Caco-2 (cell line): ENCODE measurements around the gene TNS3. TPM values are rescaled to one million over a fixed set of nuclear protein-coding genes. Genes with fewer than 3 reads are reported as not detected.
"Not testable (repeated sequence)": the region's sequence is repeated elsewhere in the genome, so short reads cannot be mapped to it uniquely, and the experiment has no call there.

Experiments
- BruUV-seq: library from RNA; stranded (reverse); fragments of 400-500 nt; replicated peaks from 2 replicates; lab custom pipeline; 2021; lab: Mats Ljungman, UMichigan
- CTCF ChIA-PET: fragments of 300-600 bp; sonication (Branson Sonifier 250); formaldehyde crosslinking; loops from one replicate; lab custom pipeline; 2022; ENCODE audit warnings: antibody characterized with exemption; lab: Charles Lee
- POLR2A ChIA-PET: fragments of 300-600 bp; sonication (Branson Sonifier 250); formaldehyde crosslinking; loops from one replicate; lab custom pipeline; 2022; ENCODE audit warnings: antibody characterized with exemption; lab: Charles Lee
- DNase-seq, 2 experiments: peaks; one replicate each; pipeline versions ENCODE4 v3.0.0 to v3.0.0-alpha.2; 2020 to 2022
- H3K27me3 ChIP-seq: replicated peaks from 2 replicates; pipeline ENCODE4 v1.6.0; 2011; ENCODE audit warnings: low read length; ENCODE audit not compliant: control insufficient read depth, insufficient read depth
- H3K36me3 ChIP-seq: 2 replicates; pipeline ENCODE4 v1.5.1; 2011; ENCODE audit warnings: low read length; ENCODE audit not compliant: control insufficient read depth, insufficient read depth
- H3K4me1 ChIP-seq: fragments of 250-450 bp; sonication (Bioruptor Pico); 2 replicates; pipeline ENCODE4 v1.5.1; 2020; ENCODE audit warnings: mild to moderate bottlenecking
- H3K4me3 ChIP-seq: 2 replicates; pipeline ENCODE4 v1.5.1; 2011; ENCODE audit warnings: low read depth, mild to moderate bottlenecking, control low read depth, low read length
- H3K9me3 ChIP-seq: fragments of 250-450 bp; sonication (Bioruptor Pico); 2 replicates; pipeline ENCODE4 v1.5.1; 2020; ENCODE audit warnings: mild to moderate bottlenecking, moderate library complexity
- H3K27ac Mint-ChIP-seq: one replicate; pipeline ENCODE4 v1.8.0; 2022; ENCODE audit warnings: mixed read lengths; ENCODE audit not compliant: unreplicated experiment
- H3K27me3 Mint-ChIP-seq: one replicate; pipeline ENCODE4 v1.8.0; 2022; ENCODE audit warnings: mixed read lengths; ENCODE audit not compliant: insufficient read depth, unreplicated experiment
- H3K36me3 Mint-ChIP-seq: one replicate; pipeline ENCODE4 v1.8.0; 2022; ENCODE audit warnings: mild to moderate bottlenecking, mixed read lengths; ENCODE audit not compliant: insufficient read depth, unreplicated experiment
- H3K4me1 Mint-ChIP-seq: one replicate; pipeline ENCODE4 v1.8.0; 2022; ENCODE audit warnings: low read depth, mixed read lengths; ENCODE audit not compliant: unreplicated experiment
- H3K4me3 Mint-ChIP-seq: one replicate; pipeline ENCODE4 v1.8.0; 2022; ENCODE audit warnings: mild to moderate bottlenecking, moderate library complexity, mixed read lengths; ENCODE audit not compliant: unreplicated experiment
- H3K9me3 Mint-ChIP-seq: one replicate; pipeline ENCODE4 v1.8.0; 2022; ENCODE audit warnings: mixed read lengths; ENCODE audit not compliant: unreplicated experiment
- CTCF ChIP-seq, 2 experiments: fragments of 200-600 bp in 1 of 2; IDR thresholded peaks; 1 replicate in 1 of 2; 2 replicates in 1 of 2; pipeline versions ENCODE4 v1.5.1 to v1.8.0; 2011 to 2022; ENCODE audit warnings: antibody characterized with exemption in 1 of 2, control low read depth in 1 of 2, inconsistent platforms in 1 of 2, low read depth in 1 of 2, low read length in 1 of 2, mild to moderate bottlenecking in 1 of 2, moderate library complexity in 1 of 2; ENCODE audit not compliant: insufficient read depth in 1 of 2, severe bottlenecking in 1 of 2, unreplicated experiment in 1 of 2
- intact Hi-C: fragments of 100-400 bp; cut with micrococcal nuclease; formaldehyde crosslinking; loops from one replicate; pipeline ENCODE4 v1.10.0; 2022; ENCODE audit not compliant: unreplicated experiment
- total RNA-seq: library from RNA; stranded (reverse); gene quantifications from 2 replicates; pipeline ENCODE4 v1.2.3, GENCODE V29; 2022

The TNS3 gene
- total RNA-seq, 1 experiment from 2014 or later, result 263 TPM

DNA sequence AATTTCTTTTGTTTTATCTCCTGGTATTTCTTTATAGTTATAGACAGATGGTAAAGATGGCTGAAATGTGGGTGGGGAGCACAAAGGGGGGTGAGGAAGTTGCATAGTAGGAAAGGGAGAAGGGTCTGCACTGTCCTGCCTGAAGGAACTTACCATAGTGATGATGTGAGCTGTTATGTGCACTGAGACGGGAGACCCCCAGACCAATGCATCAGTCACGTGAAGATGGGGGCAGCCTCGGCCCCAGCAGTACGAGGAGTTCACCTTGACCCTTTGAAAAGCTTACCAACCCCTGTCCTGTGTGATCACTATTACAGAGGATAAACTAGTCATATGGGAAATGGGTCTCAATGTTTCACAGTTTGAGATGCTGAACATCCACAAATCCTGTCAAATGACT is 316.3 kb downstream of the TNS3 start:
- intact Hi-C loops, result loop anchor here (1.0 to 10.0 kb wide), 10 partner anchors 28 to 845 kb away; no protein-coding TSS in a partner anchor
- H3K4me3 ChIP-seq, result no peak overlapping the region
- peaks cover 17% of the 10 kb centered on the region for H3K4me1 Mint-ChIP-seq
- H3K9me3 Mint-ChIP-seq, result no peaks in the 10 kb centered on the region
- no peak for TF ChIP-seq CTCF (IDR thresholded peaks at IDR 0.05; ENCODE audit: insufficient read depth in 1 of 2, low read depth in 1 of 2, low read length in 1 of 2, severe bottlenecking in 1 of 2, unreplicated experiment in 1 of 2)
- H3K36me3 ChIP-seq, result no peaks in the 10 kb centered on the region
- no peak overlapping the region for H3K4me3 Mint-ChIP-seq
- peaks cover 25% of the 10 kb centered on the region for H3K4me1 ChIP-seq
- DNase-seq, result peak in 1 of 2 experiments; percentile 13
- no TSS peak for BruUV-seq
- POLR2A ChIA-PET, result interaction anchor here (0.5 kb wide), 1 partner anchor 316 kb away, joined by 6 read pairs; no protein-coding TSS in a partner anchor
- H3K36me3 Mint-ChIP-seq, result peaks cover 6% of the 10 kb centered on the region
- H3K27ac Mint-ChIP-seq, result no peak overlapping the region
- no peaks in the 10 kb centered on the region for H3K27me3 Mint-ChIP-seq
- CTCF ChIA-PET, result interaction anchor here (1.0 to 1.7 kb wide), 29 partner anchors 9 to 845 kb away, joined by 3 to 19 read pairs (median 5); no protein-coding TSS in a partner anchor
- no peaks in the 10 kb centered on the region for H3K27me3 ChIP-seq
- no peaks in the 10 kb centered on the region for H3K9me3 ChIP-seq

GRCh38 chr7:47264021-47264651 is 317.8 kb downstream of the TNS3 start:
- Histone ChIP-seq H3K27me3 (no peaks in the 10 kb centered on the region), H3K4me1 (peaks cover 20% of the 10 kb centered on the region), H3K4me3 (no peak overlapping the region), H3K36me3 (no peaks in the 10 kb centered on the region), H3K9me3 (no peaks in the 10 kb centered on the region)
- Mint-ChIP-seq H3K27me3 (peaks cover 3% of the 10 kb centered on the region), H3K27ac (no peak overlapping the region), H3K4me1 (peaks cover 11% of the 10 kb centered on the region), H3K9me3 (no peaks in the 10 kb centered on the region), H3K36me3 (peaks cover 6% of the 10 kb centered on the region), H3K4me3 (no peak overlapping the region)
- POLR2A ChIA-PET, result no interaction called here
- BruUV-seq, result no TSS peak
- CTCF ChIA-PET, result interaction anchor here (1.9 kb wide), 1 partner anchor 10 kb away, joined by 6 read pairs; no protein-coding TSS in a partner anchor
- intact Hi-C loops, result loop anchor here (10.0 kb wide), 2 partner anchors 121 to 151 kb away; no protein-coding TSS in a partner anchor
- TF ChIP-seq CTCF (IDR thresholded peaks at IDR 0.05; ENCODE audit: insufficient read depth in 1 of 2, low read depth in 1 of 2, low read length in 1 of 2, severe bottlenecking in 1 of 2, unreplicated experiment in 1 of 2), result no peak
- peak in 1 of 2 experiments; percentile 17 for DNase-seq

GRCh38 chr7:47262881-47263280 is 319.0 kb downstream of the TNS3 start:
- TF ChIP-seq CTCF (IDR thresholded peaks at IDR 0.05; ENCODE audit: insufficient read depth in 1 of 2, low read depth in 1 of 2, low read length in 1 of 2, severe bottlenecking in 1 of 2, unreplicated experiment in 1 of 2), result no peak
- peak in 1 of 2 experiments; percentile 23 for DNase-seq
- Mint-ChIP-seq H3K4me1 (peaks cover 11% of the 10 kb centered on the region), H3K27ac (no peak overlapping the region), H3K27me3 (peaks cover 3% of the 10 kb centered on the region), H3K9me3 (no peaks in the 10 kb centered on the region), H3K36me3 (peaks cover 6% of the 10 kb centered on the region), H3K4me3 (no peak overlapping the region)
- ChIA-PET POLR2A (no interaction called here), CTCF (interaction anchor here (1.9 kb wide), 1 partner anchor 9 kb away, joined by 6 read pairs; no protein-coding TSS in a partner anchor)
- no TSS peak for BruUV-seq
- no peaks in the 10 kb centered on the region for H3K9me3 ChIP-seq
- intact Hi-C loops, result loop anchor here (10.0 kb wide), 2 partner anchors 122 to 152 kb away; no protein-coding TSS in a partner anchor
- peaks cover 13% of the 10 kb centered on the region for H3K4me1 ChIP-seq
- H3K36me3 ChIP-seq, result no peaks in the 10 kb centered on the region
- H3K27me3 ChIP-seq, result no peaks in the 10 kb centered on the region
- no peak overlapping the region for H3K4me3 ChIP-seq

DNA sequence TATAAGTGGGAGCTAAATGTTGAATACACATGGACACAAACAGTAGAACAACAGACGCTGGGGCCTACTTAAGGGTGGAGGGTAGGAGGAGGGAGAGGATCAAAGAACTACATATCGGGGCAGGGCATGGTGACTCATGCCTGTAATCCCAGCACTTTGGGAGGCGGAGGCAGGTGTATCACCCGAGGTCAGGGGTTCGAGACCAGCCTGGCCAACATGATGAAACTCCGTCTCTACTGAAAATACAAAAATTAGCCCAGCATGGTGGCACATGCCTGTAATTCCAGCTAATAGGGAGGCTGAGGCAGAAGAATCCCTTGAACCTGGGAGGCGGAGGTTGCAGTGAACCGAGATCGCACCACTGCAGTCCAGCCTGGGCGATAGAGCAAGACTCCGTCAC is 319.8 kb downstream of the TNS3 start:
- H3K4me3 ChIP-seq, CTCF ChIA-PET, H3K9me3 Mint-ChIP-seq, POLR2A ChIA-PET, H3K27ac Mint-ChIP-seq, BruUV-seq, H3K4me1 ChIP-seq, H3K36me3 ChIP-seq, H3K9me3 ChIP-seq, H3K36me3 Mint-ChIP-seq, H3K4me3 Mint-ChIP-seq, H3K27me3 ChIP-seq, H3K27me3 Mint-ChIP-seq: not testable (repeated sequence)
- peaks cover 11% of the 10 kb centered on the region for H3K4me1 Mint-ChIP-seq
- DNase-seq, result peak in 1 of 2 experiments; percentile 14
- intact Hi-C loops, result loop anchor here (10.0 kb wide), 2 partner anchors 123 to 153 kb away; no protein-coding TSS in a partner anchor
